ENCODE data around the gene DTNBP1. TPM values are rescaled to one million over a fixed set of nuclear protein-coding genes. Genes with fewer than 3 reads are reported as not detected.

Gene DTNBP1
- total and polyA plus RNA-seq, 2 of the 4 experiments (the other 2 are of a cell fraction) = 4.8 to 18.7 TPM

GRCh38 chr6:15626160-15626559, 36.7 kb downstream of the DTNBP1 start:
- Histone ChIP-seq H3K27me3 (ENCODE audit: control insufficient read depth, insufficient read depth, low read length) (no peaks in the 10 kb centered on the region), H3K4me3 (ENCODE audit: insufficient read depth, low read depth, low read length) (no peak overlapping the region), H2BK15ac (ENCODE audit: low read depth, low read length) (no peak overlapping the region), H4K91ac (ENCODE audit: insufficient read depth, low read depth, low read length) (no peak overlapping the region), H2BK5ac (ENCODE audit: low read depth, low read length, poor library complexity, severe bottlenecking) (no peak overlapping the region), H2AK9ac (replicated peaks; ENCODE audit: low read depth, low read length, poor library complexity) (no peak overlapping the region), H3K9me3 (ENCODE audit: control insufficient read depth, insufficient read depth, low read length) (no peaks in the 10 kb centered on the region), H3K18ac (ENCODE audit: low read depth, low read length) (no peak overlapping the region), H3K14ac (replicated peaks; ENCODE audit: low read depth, low read length) (no peak overlapping the region), H3K23ac (ENCODE audit: low read depth, low read length) (no peak overlapping the region), H2AFZ (replicated peaks; ENCODE audit: low read length, poor library complexity) (no peak overlapping the region), H3K9me1 (ENCODE audit: insufficient read depth, low read length) (no peaks in the 10 kb centered on the region), H4K20me1 (ENCODE audit: insufficient read depth, low read length) (peaks cover 14% of the 10 kb centered on the region; the same call in 1 of the 2 replicates), H3K4ac (ENCODE audit: low read depth, low read length) (no peak overlapping the region), H2BK120ac (ENCODE audit: low read depth, low read length) (no peak overlapping the region), H2AK5ac (ENCODE audit: low read depth, low read length) (no peak overlapping the region), H3K56ac (ENCODE audit: extremely low read depth, insufficient read depth, low read length) (no peak overlapping the region), H4K5ac (ENCODE audit: low read depth, low read length) (no peak overlapping the region), H3K4me1 (ENCODE audit: control insufficient read depth, insufficient read depth, low read length) (peaks cover 12% of the 10 kb centered on the region), H3K9ac (ENCODE audit: low read depth, low read length) (no peak overlapping the region), H3K4me2 (ENCODE audit: low read depth, low read length) (no peak overlapping the region), H4K8ac (ENCODE audit: low read depth in 2 of 2, low read length in 2 of 2) (no peak overlapping the region), H2BK20ac (ENCODE audit: low read depth, low read length) (no peak overlapping the region), H3K36me3 (ENCODE audit: control insufficient read depth, insufficient read depth, low read length) (no peaks in the 10 kb centered on the region; the same call in 1 of the 2 replicates), H3K27ac (ENCODE audit: insufficient read depth, low read length) (no peak overlapping the region), H3K79me1 (ENCODE audit: low read depth in 1 of 2, low read length in 2 of 2) (peaks cover 0 to 14% of the 10 kb centered on the region in 2 experiments; a peak in 3 of 4 replicates)
- no TSS peak for BruUV-seq (replicated peaks)
- intact Hi-C loops (cut with micrococcal nuclease) = loop anchor here (10.0 kb wide), 1 partner anchor 791 kb away; no protein-coding TSS in a partner anchor
- in situ Hi-C loops (cut with MboI; ENCODE audit: low sequenced_read_pairs) = no loop called here
- ATAC-seq (ENCODE audit: low read depth) (no peak), DNase-seq (no peak)
- POLR2A ChIA-PET (ENCODE audit: unreplicated experiment) = no interaction called here
- dilution Hi-C loops (cut with HindIII; ENCODE audit: low sequenced_read_pairs, unreplicated experiment) = no loop called here
- CTCF ChIA-PET = interaction anchor here (0.6 kb wide), 1 partner anchor 183 kb away, joined by 5 read pairs; no protein-coding TSS in a partner anchor
- WGBS, 2 experiments (ENCODE audit: extremely low coverage in 2 of 2, insufficient read length in 1 of 2) = no CpG with 5 or more reads among the region's 1 CpG
- no peak for TF ChIP-seq FOS (IDR thresholded peaks at IDR 0.05; ENCODE audit: low read depth, low read length)
- no peak for TF ChIP-seq USF2 (IDR thresholded peaks at IDR 0.05; ENCODE audit: low read depth, low read length)
- TF ChIP-seq MXI1 (IDR thresholded peaks at IDR 0.05; ENCODE audit: borderline replicate concordance, low read depth, low read length) = no peak
- no peak for TF ChIP-seq CTCF (conservative IDR thresholded peaks at IDR 0.05; ENCODE audit: low read depth, low read length)
- no peak for TF ChIP-seq CHD1 (IDR thresholded peaks at IDR 0.05; ENCODE audit: low read depth, low read length)
- TF ChIP-seq POLR2A (IDR thresholded peaks at IDR 0.05; ENCODE audit: low read depth, low read length) = no peak
- no peak for TF ChIP-seq SMC3 (IDR thresholded peaks at IDR 0.05; ENCODE audit: low read depth, low read length)
- no peak for TF ChIP-seq RFX5 (IDR thresholded peaks at IDR 0.05; ENCODE audit: low read depth, low read length)
- no peak for TF ChIP-seq RAD21 (IDR thresholded peaks at IDR 0.05; ENCODE audit: low read length)
